Keratinocyte (primary cell): ENCODE data around the gene VCAN. TPM values are rescaled to one million over a fixed set of nuclear protein-coding genes. Genes with fewer than 3 reads are reported as not detected.

Experiments used
- DNase-seq: peaks from one replicate; pipeline ENCODE4 v3.0.0-alpha.2; 2011; ENCODE audit warnings: low read depth, missing footprints, low spot score
- FAIRE-seq: peaks from 2 replicates; lab custom pipeline; 2011; peaks lifted over from hg19 to GRCh38; lab: Jason Lieb, UNC
- H2AFZ ChIP-seq: 2 replicates; pipeline ENCODE4 v1.6.0; 2012; ENCODE audit warnings: low read length, control low read depth, inconsistent platforms; ENCODE audit not compliant: control insufficient read depth
- H3K27ac ChIP-seq: 2 replicates; pipeline ENCODE4 v1.5.1; 2011; ENCODE audit warnings: low read length; ENCODE audit not compliant: control insufficient read depth, insufficient read depth
- H3K27me3 ChIP-seq: 3 replicates; pipeline ENCODE4 v1.6.0; 2011; ENCODE audit warnings: low read length; ENCODE audit not compliant: control insufficient read depth, insufficient read depth; ENCODE audit errors: extremely low read depth
- H3K36me3 ChIP-seq, 2 experiments: 2 replicates in 1 of 2; 3 replicates in 1 of 2; pipeline ENCODE4 v1.5.1; 2011; ENCODE audit warnings: low read length in 2 of 2, mild to moderate bottlenecking in 1 of 2; ENCODE audit not compliant: control insufficient read depth in 2 of 2, insufficient read depth in 2 of 2; ENCODE audit errors: extremely low read depth in 1 of 2
- H3K4me1 ChIP-seq: 3 replicates; pipeline ENCODE4 v1.5.1; 2011; ENCODE audit warnings: low read length; ENCODE audit not compliant: control insufficient read depth, insufficient read depth; ENCODE audit errors: extremely low read depth
- H3K4me2 ChIP-seq: 3 replicates; pipeline ENCODE4 v1.6.0; 2011; ENCODE audit warnings: low read depth, low read length; ENCODE audit not compliant: control insufficient read depth, insufficient read depth; ENCODE audit errors: extremely low read depth
- H3K4me3 ChIP-seq, 3 experiments: fragments of 200-600 bp in 1 of 3; sonication (generic) in 1 of 3; 2 replicates in 2 of 3; 3 replicates in 1 of 3; pipeline ENCODE4 v1.5.1; 2011 to 2016; ENCODE audit warnings: low read length in 3 of 3, mild to moderate bottlenecking in 3 of 3, control low read depth in 2 of 3, inconsistent platforms in 1 of 3, low read depth in 1 of 3, mixed read lengths in 1 of 3, mixed run types in 1 of 3, moderate library complexity in 1 of 3; ENCODE audit not compliant: control insufficient read depth in 2 of 3, insufficient read depth in 2 of 3; ENCODE audit errors: extremely low read depth in 1 of 3
- H3K79me2 ChIP-seq: 2 replicates; pipeline ENCODE4 v1.6.0; 2012; ENCODE audit warnings: low read length; ENCODE audit not compliant: control insufficient read depth, insufficient read depth
- H3K9ac ChIP-seq: 3 replicates; pipeline ENCODE4 v1.6.0; 2011; ENCODE audit warnings: low read length; ENCODE audit not compliant: control insufficient read depth, insufficient read depth; ENCODE audit errors: extremely low read depth
- H3K9me1 ChIP-seq: 3 replicates; pipeline ENCODE4 v1.6.0; 2011; ENCODE audit warnings: low read length; ENCODE audit not compliant: control insufficient read depth, insufficient read depth; ENCODE audit errors: extremely low read depth
- H3K9me3 ChIP-seq: 2 replicates; pipeline ENCODE4 v1.5.1; 2012; ENCODE audit warnings: low read depth, low read length; ENCODE audit not compliant: control insufficient read depth
- H4K20me1 ChIP-seq: 3 replicates; pipeline ENCODE4 v1.6.0; 2011; ENCODE audit warnings: low read length; ENCODE audit not compliant: control insufficient read depth, insufficient read depth; ENCODE audit errors: extremely low read depth
- CTCF ChIP-seq, 3 experiments: IDR thresholded peaks in 1 of 3; conservative IDR thresholded peaks in 1 of 3; optimal IDR thresholded peaks in 1 of 3; 2 replicates in 2 of 3; 3 replicates in 1 of 3; pipeline versions ENCODE3 to v1.5.1; 2011; ENCODE audit warnings: low read length in 3 of 3, mild to moderate bottlenecking in 3 of 3, moderate library complexity in 2 of 3, control low read depth in 1 of 3, inconsistent platforms in 1 of 3; ENCODE audit not compliant: insufficient read depth in 2 of 3; ENCODE audit errors: extremely low read depth in 1 of 3
- EZH2 ChIP-seq: IDR thresholded peaks from one replicate; pipeline ENCODE4 v1.6.1; 2012; ENCODE audit warnings: inconsistent platforms, mild to moderate bottlenecking, low read length, moderate library complexity
- dilution Hi-C: fragments of 300-500 bp; cut with MboI; formaldehyde crosslinking; loops from one replicate; pipeline ENCODE4 v1.7.0; 2020; ENCODE audit warnings: low sequenced_read_pairs; ENCODE audit not compliant: extremely low pct_ligation_motif_present
- polyA plus RNA-seq, 5 experiments: library from polyadenylated mRNA; depleted of rRNA in 3 of 5; stranded (reverse) in 3 of 5; stranded (forward) in 1 of 5; unstranded in 1 of 5; fragments of >200 nt; gene quantifications; 1 replicate in 1 of 5; 2 replicates in 3 of 5; 3 replicates in 1 of 5; pipeline versions ENCODE4 v1.2.1 to v1.2.3, GENCODE V29; 2011 to 2012; ENCODE audit warnings: missing spikeins in 2 of 5, low read depth in 1 of 5, low replicate concordance in 1 of 5

The VCAN gene
- polyA plus RNA-seq, 1 donor (not counting 4 experiments of a cell fraction or from before 2014, with no cell fraction given) = 1.9 TPM

- Histone ChIP-seq H4K20me1 (no peaks in the 10 kb centered on the region), H2AFZ (no peak overlapping the region), H3K4me2 (no peak overlapping the region), H3K9me3 (no peaks in the 10 kb centered on the region), H3K27me3 (no peaks in the 10 kb centered on the region), H3K4me1 (no peaks in the 10 kb centered on the region), H3K9me1 (no peaks in the 10 kb centered on the region), H3K9ac (no peak overlapping the region), H3K4me3 (no peak overlapping the region), H3K79me2 (no peaks in the 10 kb centered on the region), H3K36me3 (no peaks in the 10 kb centered on the region), H3K27ac (no peak overlapping the region)
- DNase-seq (no peak), FAIRE-seq (no peak)
- TF ChIP-seq EZH2 (no peak), CTCF (optimal IDR thresholded peaks at IDR 0.05 in 1 of 3, IDR thresholded peaks at IDR 0.05 in 1 of 3, conservative IDR thresholded peaks at IDR 0.05 in 1 of 3; ENCODE audit: extremely low read depth in 1 of 3, insufficient read depth in 2 of 3, low read length in 3 of 3) (no peak)
- dilution Hi-C loops = no loop called here
These were observed 55.7 kb downstream of the VCAN start for GRCh38 chr5:83527221-83527620.

GRCh38 chr5:83527722-83528438, 56.3 kb downstream of the VCAN start:
- TF ChIP-seq CTCF (optimal IDR thresholded peaks at IDR 0.05 in 1 of 3, IDR thresholded peaks at IDR 0.05 in 1 of 3, conservative IDR thresholded peaks at IDR 0.05 in 1 of 3; ENCODE audit: extremely low read depth in 1 of 3, insufficient read depth in 2 of 3, low read length in 3 of 3) = no peak
- TF ChIP-seq EZH2 = no peak
- dilution Hi-C loops = no loop called here
- no peaks in the 10 kb centered on the region for H3K9me3 ChIP-seq
- FAIRE-seq = no peak
- no peaks in the 10 kb centered on the region for H3K36me3 ChIP-seq
- no peaks in the 10 kb centered on the region for H3K27me3 ChIP-seq
- H3K79me2 ChIP-seq = no peaks in the 10 kb centered on the region
- H2AFZ ChIP-seq = no peak overlapping the region
- no peak for DNase-seq
- H3K4me3 ChIP-seq = no peak overlapping the region
- H3K9me1 ChIP-seq = no peaks in the 10 kb centered on the region
- no peaks in the 10 kb centered on the region for H4K20me1 ChIP-seq
- no peak overlapping the region for H3K4me2 ChIP-seq
- no peaks in the 10 kb centered on the region for H3K4me1 ChIP-seq
- no peak overlapping the region for H3K27ac ChIP-seq
- no peak overlapping the region for H3K9ac ChIP-seq
